Vagina (tissue), 2 donors: Measurements from ENCODE around the gene NUP188. TPM values are rescaled to one million over a fixed set of nuclear protein-coding genes. Genes with fewer than 3 reads are reported as not detected.
"Not testable (repeated sequence)": the region's sequence is repeated elsewhere in the genome, so short reads cannot be mapped to it uniquely, and the experiment has no call there.

Source experiments
- DNase-seq, 2 donors: peaks; one replicate each; pipeline ENCODE4 v3.0.0-alpha.2; 2017; ENCODE audit errors: extremely low spot score in 2 of 2
- H3K27ac ChIP-seq: fragments of 200-600 bp; sonication (generic); one replicate; pipeline ENCODE4 v1.5.1; 2019
- H3K27me3 ChIP-seq: fragments of 200-600 bp; sonication (generic); one replicate; pipeline ENCODE4 v1.5.1; 2019
- H3K36me3 ChIP-seq, 2 donors: fragments of 200-600 bp; sonication (generic); one replicate each; pipeline ENCODE4 v1.5.1; 2017 to 2019
- H3K4me1 ChIP-seq: fragments of 200-600 bp; sonication (generic); one replicate; pipeline ENCODE4 v1.5.1; 2019
- H3K4me3 ChIP-seq, 2 donors: fragments of 200-600 bp; sonication (generic); 1 replicate in 1 of 2; 2 replicates in 1 of 2; pipeline ENCODE4 v1.5.1; 2016 to 2019
- H3K9me3 ChIP-seq: fragments of 200-600 bp; sonication (generic); one replicate; pipeline ENCODE4 v1.5.1; 2019
- POLR2A ChIP-seq, 2 donors: fragments of 450-650 bp; IDR thresholded peaks; one replicate each; pipeline ENCODE4 v1.6.1; 2017; ENCODE audit warnings: antibody characterized with exemption in 2 of 2, mild to moderate bottlenecking in 2 of 2, moderate library complexity in 2 of 2
- POLR2AphosphoS5 ChIP-seq, 2 donors: sonication (generic); formaldehyde crosslinking; IDR thresholded peaks; one replicate each; pipeline ENCODE4 v1.9.0; 2017; ENCODE audit warnings: antibody characterized with exemption in 2 of 2, mild to moderate bottlenecking in 2 of 2, low read depth in 1 of 2; ENCODE audit not compliant: insufficient read depth in 1 of 2
- intact Hi-C: fragments of 100-400 bp; cut with DNase I; formaldehyde crosslinking; loops from one replicate; pipeline ENCODE4 v1.15.1; 2023
- total RNA-seq: library from RNA; depleted of rRNA; stranded (reverse); fragments of >200 nt; gene quantifications from one replicate; pipeline ENCODE4 v1.2.3, GENCODE V29; 2016
- TF ChIP-seq, protein P1 (sequence below), 3 experiments: fragments of 450-650 bp in 2 of 3; fragments of 200-600 bp in 1 of 3; sonication (generic) in 1 of 3; IDR thresholded peaks; one replicate each; pipeline ENCODE4 v1.5.1; 2017 to 2019; ENCODE audit warnings: antibody characterized with exemption in 3 of 3, mild to moderate bottlenecking in 2 of 3, moderate library complexity in 2 of 3

NUP188 gene
- total RNA-seq, 1 donor from 2014 or later, result 69.0 TPM

DNA sequence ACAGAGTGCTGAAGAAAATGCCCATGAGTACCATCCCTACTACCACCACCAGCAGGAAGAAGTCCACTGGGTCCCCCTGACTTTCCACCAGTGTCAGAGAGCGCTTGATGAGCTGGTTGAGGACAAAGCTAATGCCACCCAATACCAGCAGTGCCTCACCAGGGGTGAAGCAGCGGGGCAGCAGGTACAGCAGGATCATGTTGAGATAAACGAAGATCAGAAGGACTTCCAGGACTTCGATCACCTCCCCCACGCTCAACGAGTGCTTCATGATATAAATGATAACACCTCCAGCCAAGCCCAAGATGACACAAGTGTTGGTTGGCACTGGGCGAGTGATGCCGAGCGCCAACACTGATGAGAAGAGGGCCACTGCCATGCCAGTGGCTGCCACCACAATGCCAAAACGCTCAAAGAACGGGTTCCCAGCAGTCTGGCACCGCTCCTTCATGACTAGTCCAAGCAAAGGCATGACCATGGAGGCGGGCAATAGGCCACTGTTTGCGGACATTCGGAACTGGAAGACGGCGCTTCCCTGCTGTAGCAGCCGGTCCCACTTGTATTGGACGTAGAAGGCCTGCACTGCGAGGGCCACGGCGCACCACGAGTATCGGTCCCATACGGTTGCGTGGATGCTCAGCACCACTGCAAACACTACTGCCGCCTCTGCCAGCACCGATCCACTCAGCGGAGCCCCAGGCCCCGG is 775 bp upstream of the NUP188 start:
- H3K27me3 ChIP-seq, result no peaks in the 10 kb centered on the region
- DNase-seq, result no peak
- peak overlapping the region; percentile 65 to 76 for H3K4me3 ChIP-seq
- intact Hi-C loops, result no loop called here
- no peaks in the 10 kb centered on the region for H3K36me3 ChIP-seq
- H3K27ac ChIP-seq, result peak overlapping the region; percentile 85
- no peaks in the 10 kb centered on the region for H3K9me3 ChIP-seq
- peaks cover 20% of the 10 kb centered on the region for H3K4me1 ChIP-seq
- TF ChIP-seq, protein P1, sequence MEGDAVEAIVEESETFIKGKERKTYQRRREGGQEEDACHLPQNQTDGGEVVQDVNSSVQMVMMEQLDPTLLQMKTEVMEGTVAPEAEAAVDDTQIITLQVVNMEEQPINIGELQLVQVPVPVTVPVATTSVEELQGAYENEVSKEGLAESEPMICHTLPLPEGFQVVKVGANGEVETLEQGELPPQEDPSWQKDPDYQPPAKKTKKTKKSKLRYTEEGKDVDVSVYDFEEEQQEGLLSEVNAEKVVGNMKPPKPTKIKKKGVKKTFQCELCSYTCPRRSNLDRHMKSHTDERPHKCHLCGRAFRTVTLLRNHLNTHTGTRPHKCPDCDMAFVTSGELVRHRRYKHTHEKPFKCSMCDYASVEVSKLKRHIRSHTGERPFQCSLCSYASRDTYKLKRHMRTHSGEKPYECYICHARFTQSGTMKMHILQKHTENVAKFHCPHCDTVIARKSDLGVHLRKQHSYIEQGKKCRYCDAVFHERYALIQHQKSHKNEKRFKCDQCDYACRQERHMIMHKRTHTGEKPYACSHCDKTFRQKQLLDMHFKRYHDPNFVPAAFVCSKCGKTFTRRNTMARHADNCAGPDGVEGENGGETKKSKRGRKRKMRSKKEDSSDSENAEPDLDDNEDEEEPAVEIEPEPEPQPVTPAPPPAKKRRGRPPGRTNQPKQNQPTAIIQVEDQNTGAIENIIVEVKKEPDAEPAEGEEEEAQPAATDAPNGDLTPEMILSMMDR (IDR thresholded peaks at IDR 0.05), result no peak
- TF ChIP-seq POLR2A (IDR thresholded peaks at IDR 0.05), result no peak

DNA sequence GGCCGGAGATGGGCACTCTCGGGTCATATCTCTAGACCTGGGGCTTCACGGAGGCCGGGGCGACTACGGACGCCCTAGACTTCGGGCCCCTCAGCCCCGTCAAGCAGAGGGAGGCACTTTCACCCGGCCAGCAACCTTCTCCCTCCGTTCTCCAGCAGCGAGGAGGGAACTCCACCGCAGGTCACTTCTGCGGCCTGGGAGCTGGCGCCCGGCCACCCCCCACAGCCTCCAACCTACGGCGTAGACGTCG is 297 bp upstream of the NUP188 start:
- peak overlapping the region; percentile 85 for H3K27ac ChIP-seq
- intact Hi-C loops, result no loop called here
- TF ChIP-seq, protein P1 (IDR thresholded peaks at IDR 0.05), result no peak
- TF ChIP-seq POLR2AphosphoS5 (IDR thresholded peaks at IDR 0.05; ENCODE audit: insufficient read depth in 1 of 2, low read depth in 1 of 2) (no peak), POLR2A (IDR thresholded peaks at IDR 0.05) (no peak)
- no peaks in the 10 kb centered on the region for H3K27me3 ChIP-seq
- H3K4me3 ChIP-seq, result peak overlapping the region; percentile 65 to 76
- H3K9me3 ChIP-seq, result no peaks in the 10 kb centered on the region
- no peak for DNase-seq
- peaks cover 20% of the 10 kb centered on the region for H3K4me1 ChIP-seq
- no peaks in the 10 kb centered on the region for H3K36me3 ChIP-seq

DNA sequence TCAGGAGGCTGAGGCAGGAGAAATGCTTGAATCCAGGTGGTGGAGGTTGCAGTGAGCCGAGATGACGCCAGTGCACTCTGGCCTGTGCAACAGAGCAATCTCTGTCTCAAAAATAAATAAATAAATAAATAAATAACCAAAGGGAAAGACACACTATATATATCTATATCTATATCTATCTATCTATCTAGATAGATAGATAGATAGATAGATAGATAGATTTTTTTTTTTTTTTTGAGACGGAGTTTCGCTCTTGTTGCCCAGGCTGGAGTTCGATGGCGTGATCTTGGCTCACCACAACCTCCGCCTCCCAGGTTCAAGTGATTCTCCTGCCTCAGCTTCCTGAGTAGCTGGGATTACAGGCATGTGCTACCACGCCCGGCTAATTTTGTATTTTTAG is 13.9 kb downstream of the NUP188 start:
- H3K27me3 ChIP-seq, DNase-seq, H3K4me3 ChIP-seq, intact Hi-C loops, H3K4me1 ChIP-seq, H3K27ac ChIP-seq, H3K9me3 ChIP-seq: not testable (repeated sequence)
- peaks cover 2 to 73% of the 10 kb centered on the region in 2 donors for H3K36me3 ChIP-seq

DNA sequence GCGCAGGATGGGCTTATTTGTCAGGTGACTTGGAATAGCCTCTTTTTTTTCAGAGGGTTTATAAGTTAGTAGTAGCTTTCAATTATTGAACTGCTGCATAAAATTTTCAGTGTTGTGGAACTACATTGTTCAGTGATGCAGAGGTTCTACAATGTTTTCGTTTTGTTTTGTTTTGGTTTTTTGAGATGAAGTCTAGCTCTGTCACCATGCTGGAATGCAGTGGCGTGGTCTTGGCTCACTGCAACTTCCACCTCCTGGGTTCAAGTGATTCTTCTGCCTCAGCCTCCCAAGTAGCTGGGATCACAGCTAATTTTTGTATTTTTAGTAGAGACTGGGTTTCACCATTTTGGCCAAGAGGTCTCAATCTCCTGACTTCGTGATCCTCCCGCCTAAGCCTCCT is 22.0 kb downstream of the NUP188 start:
- H3K9me3 ChIP-seq, result no peaks in the 10 kb centered on the region
- H3K27me3 ChIP-seq, result no peaks in the 10 kb centered on the region
- no peak overlapping the region for H3K27ac ChIP-seq
- TF ChIP-seq, protein P1 (IDR thresholded peaks at IDR 0.05), result no peak
- TF ChIP-seq POLR2AphosphoS5 (IDR thresholded peaks at IDR 0.05; ENCODE audit: insufficient read depth in 1 of 2, low read depth in 1 of 2), result no peak
- TF ChIP-seq POLR2A (IDR thresholded peaks at IDR 0.05), result no peak
- intact Hi-C loops, result no loop called here
- no peaks in the 10 kb centered on the region for H3K4me1 ChIP-seq
- no peak for DNase-seq
- H3K36me3 ChIP-seq, result peaks cover 0 to 62% of the 10 kb centered on the region in 2 donors
- H3K4me3 ChIP-seq, result no peak overlapping the region

DNA sequence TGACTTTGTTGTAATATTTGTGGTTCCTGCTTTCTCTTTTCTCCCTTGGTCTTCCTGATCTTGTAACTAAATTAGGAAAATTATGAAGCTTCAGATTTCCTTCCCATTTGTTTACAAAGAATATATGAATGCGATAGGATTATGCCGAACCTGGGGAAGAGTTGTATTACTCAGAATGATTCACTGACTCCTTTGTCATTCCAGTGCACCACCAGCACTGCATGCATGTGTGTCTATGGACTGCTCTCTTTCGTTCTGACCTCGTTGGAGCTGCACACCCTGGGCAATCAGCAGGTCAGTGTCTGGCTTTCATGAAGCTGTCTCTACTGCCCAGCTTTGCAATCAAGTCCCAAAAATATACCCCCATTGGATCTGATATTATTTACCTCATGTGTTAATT is 25.5 kb downstream of the NUP188 start:
- TF ChIP-seq, protein P1 (IDR thresholded peaks at IDR 0.05), result no peak
- TF ChIP-seq POLR2AphosphoS5 (IDR thresholded peaks at IDR 0.05; ENCODE audit: insufficient read depth in 1 of 2, low read depth in 1 of 2) (no peak), POLR2A (IDR thresholded peaks at IDR 0.05) (no peak)
- no peaks in the 10 kb centered on the region for H3K4me1 ChIP-seq
- H3K9me3 ChIP-seq, result no peaks in the 10 kb centered on the region
- H3K27ac ChIP-seq, result no peak overlapping the region
- no peak overlapping the region for H3K4me3 ChIP-seq
- DNase-seq, result no peak
- intact Hi-C loops, result no loop called here
- peaks cover 0 to 87% of the 10 kb centered on the region in 2 donors for H3K36me3 ChIP-seq
- H3K27me3 ChIP-seq, result no peaks in the 10 kb centered on the region
